ENCODE data around the gene MTHFD1.

MTHFD1 gene

GRCh38 chr14:64501411-64502171 lies 113.4 kb downstream of the MTHFD1 start:
- H3K9me3 Mint-ChIP-seq: no peaks in the 10 kb centered on the region
- H3K27me3 Mint-ChIP-seq: no peaks in the 10 kb centered on the region
- DNase-seq (no peak), ATAC-seq (replicated peaks) (no peak)
- peak overlapping the region; percentile 99 for H3K27ac Mint-ChIP-seq
- peak overlapping the region; percentile 94 to 95 for H3K4me3 Mint-ChIP-seq
- H3K36me3 Mint-ChIP-seq (ENCODE audit: insufficient read depth): peaks cover 73% of the 10 kb centered on the region
- H3K4me1 Mint-ChIP-seq (ENCODE audit: low read depth in 2 of 2): peaks cover 40 to 67% of the 10 kb centered on the region in 2 donors

GRCh38 chr14:64502456-64502855 lies 114.3 kb downstream of the MTHFD1 start:
- peak overlapping the region; percentile 99 for H3K27ac Mint-ChIP-seq
- DNase-seq (no peak), ATAC-seq (replicated peaks) (no peak)
- H3K9me3 Mint-ChIP-seq: no peaks in the 10 kb centered on the region
- peaks cover 45 to 68% of the 10 kb centered on the region in 2 donors for H3K4me1 Mint-ChIP-seq (ENCODE audit: low read depth in 2 of 2)
- H3K36me3 Mint-ChIP-seq (ENCODE audit: insufficient read depth): peaks cover 73% of the 10 kb centered on the region
- peak overlapping the region; percentile 94 to 95 for H3K4me3 Mint-ChIP-seq
- H3K27me3 Mint-ChIP-seq: no peaks in the 10 kb centered on the region

GRCh38 chr14:64502887-64503433 lies 114.8 kb downstream of the MTHFD1 start:
- Mint-ChIP-seq H3K4me3 (peak overlapping the region; percentile 94 to 95), H3K4me1 (ENCODE audit: low read depth in 2 of 2) (peaks cover 48 to 69% of the 10 kb centered on the region in 2 donors), H3K9me3 (no peaks in the 10 kb centered on the region), H3K36me3 (ENCODE audit: insufficient read depth) (peaks cover 69% of the 10 kb centered on the region), H3K27me3 (no peaks in the 10 kb centered on the region), H3K27ac (peak overlapping the region; percentile 99)
- DNase-seq (no peak), ATAC-seq (replicated peaks) (no peak)

GRCh38 chr14:64503434-64504309 lies 115.5 kb downstream of the MTHFD1 start, which contains the start of gene ZBTB25:
Gene ZBTB25 (minus strand): TSS chr14:64503838. CDS start chr14:64490533, 13,305 bp downstream.
- peaks cover 53 to 72% of the 10 kb centered on the region in 2 donors for H3K4me1 Mint-ChIP-seq (ENCODE audit: low read depth in 2 of 2)
- H3K9me3 Mint-ChIP-seq: no peaks in the 10 kb centered on the region
- DNase-seq (peak; percentile 96 to 98 (median 96)), ATAC-seq (replicated peaks) (peak; percentile 69)
- H3K27me3 Mint-ChIP-seq: no peaks in the 10 kb centered on the region
- H3K4me3 Mint-ChIP-seq: peak within 1 kb of the TSS; percentile 94 to 95
- H3K27ac Mint-ChIP-seq: peak within 1 kb of the TSS; percentile 99
- H3K36me3 Mint-ChIP-seq (ENCODE audit: insufficient read depth): peaks cover 64% of the 10 kb centered on the region

- peaks cover 65% of the 10 kb centered on the region for H3K36me3 Mint-ChIP-seq (ENCODE audit: insufficient read depth)
- H3K4me1 Mint-ChIP-seq (ENCODE audit: low read depth in 2 of 2): peaks cover 60 to 77% of the 10 kb centered on the region in 2 donors
- H3K27ac Mint-ChIP-seq: peak within 1 kb of the TSS; percentile 99
- H3K27me3 Mint-ChIP-seq: no peaks in the 10 kb centered on the region
- peak; percentile 86 to 87 (median 87) for DNase-seq
- no peaks in the 10 kb centered on the region for H3K9me3 Mint-ChIP-seq
- peak; percentile 49 for ATAC-seq (replicated peaks)
- peak within 1 kb of the TSS; percentile 94 to 95 for H3K4me3 Mint-ChIP-seq
Observed at GRCh38 chr14:64504310-64504896, 116.2 kb downstream of the MTHFD1 start, which contains the start of gene ZBTB1. Gene ZBTB1 (plus strand): TSS chr14:64504770. CDS start chr14:64521505, 16,735 bp downstream.

- DNase-seq: peak; percentile 77 to 83 (median 80)
- Mint-ChIP-seq H3K36me3 (ENCODE audit: insufficient read depth) (peaks cover 68% of the 10 kb centered on the region), H3K27me3 (no peaks in the 10 kb centered on the region), H3K27ac (peak overlapping the region; percentile 99), H3K9me3 (no peaks in the 10 kb centered on the region), H3K4me1 (ENCODE audit: low read depth in 2 of 2) (peaks cover 59 to 77% of the 10 kb centered on the region in 2 donors), H3K4me3 (peak overlapping the region; percentile 94 to 95)
- ATAC-seq (replicated peaks): peak; percentile 25
Observed at GRCh38 chr14:64504897-64505794, 117.0 kb downstream of the MTHFD1 start.

GRCh38 chr14:64506721-64507120 lies 118.6 kb downstream of the MTHFD1 start:
- Mint-ChIP-seq H3K27me3 (no peaks in the 10 kb centered on the region), H3K36me3 (ENCODE audit: insufficient read depth) (peaks cover 58% of the 10 kb centered on the region), H3K27ac (peak overlapping the region; percentile 99), H3K9me3 (no peaks in the 10 kb centered on the region), H3K4me1 (ENCODE audit: low read depth in 2 of 2) (peaks cover 65 to 80% of the 10 kb centered on the region in 2 donors), H3K4me3 (peak overlapping the region; percentile 94 to 95)
- DNase-seq (no peak), ATAC-seq (replicated peaks) (no peak)

GRCh38 chr14:64507376-64508156 lies 119.4 kb downstream of the MTHFD1 start:
- ATAC-seq (replicated peaks) (no peak), DNase-seq (no peak)
- H3K4me1 Mint-ChIP-seq (ENCODE audit: low read depth in 2 of 2): peaks cover 63 to 76% of the 10 kb centered on the region in 2 donors
- H3K4me3 Mint-ChIP-seq: peak overlapping the region; percentile 94 to 95
- no peaks in the 10 kb centered on the region for H3K27me3 Mint-ChIP-seq
- no peaks in the 10 kb centered on the region for H3K9me3 Mint-ChIP-seq
- H3K36me3 Mint-ChIP-seq (ENCODE audit: insufficient read depth): peaks cover 58% of the 10 kb centered on the region
- H3K27ac Mint-ChIP-seq: peak overlapping the region; percentile 99

GRCh38 chr14:64508215-64508776 lies 120.1 kb downstream of the MTHFD1 start:
- peak overlapping the region; percentile 99 for H3K27ac Mint-ChIP-seq
- DNase-seq (no peak), ATAC-seq (replicated peaks) (no peak)
- H3K36me3 Mint-ChIP-seq (ENCODE audit: insufficient read depth): peaks cover 55% of the 10 kb centered on the region
- no peaks in the 10 kb centered on the region for H3K9me3 Mint-ChIP-seq
- H3K27me3 Mint-ChIP-seq: no peaks in the 10 kb centered on the region
- H3K4me3 Mint-ChIP-seq: peak overlapping the region; percentile 94 to 95
- H3K4me1 Mint-ChIP-seq (ENCODE audit: low read depth in 2 of 2): peaks cover 60 to 78% of the 10 kb centered on the region in 2 donors

- DNase-seq: no peak
- Mint-ChIP-seq H3K9me3 (no peaks in the 10 kb centered on the region), H3K36me3 (ENCODE audit: insufficient read depth) (peaks cover 47% of the 10 kb centered on the region), H3K27me3 (no peaks in the 10 kb centered on the region), H3K4me1 (ENCODE audit: low read depth in 2 of 2) (peaks cover 64 to 81% of the 10 kb centered on the region in 2 donors), H3K27ac (peak overlapping the region; percentile 1 to 14), H3K4me3 (peak overlapping the region; percentile 75 to 94)
- no peak for ATAC-seq (replicated peaks)
Observed at GRCh38 chr14:64509036-64509435, 120.9 kb downstream of the MTHFD1 start.

Measured in effector memory CD8-positive, alpha-beta T cell (primary cell).